Fibroblast of mammary gland (primary cell): ENCODE measurements around the gene STAT1.

ENCODE experiments used
- DNase-seq: peaks from one replicate; pipeline ENCODE4 v3.0.0-alpha.2; 2010; ENCODE audit warnings: low read depth
- H3K4me3 ChIP-seq: 2 replicates; pipeline ENCODE4 v1.5.1; 2011; ENCODE audit warnings: low read depth, mild to moderate bottlenecking, low read length, moderate library complexity; ENCODE audit not compliant: control insufficient read depth
- CTCF ChIP-seq: conservative IDR thresholded peaks from 2 replicates; pipeline ENCODE4 v1.5.1; 2011; ENCODE audit warnings: low read depth, low read length, inconsistent platforms; ENCODE audit not compliant: control insufficient read depth, insufficient read depth

Gene STAT1

GRCh38 chr2:191043438-191043837, 29.5 kb upstream of the STAT1 start:
- no peak overlapping the region for H3K4me3 ChIP-seq
- TF ChIP-seq CTCF: no peak
- peak; percentile 60 for DNase-seq

GRCh38 chr2:191041418-191042161, 27.6 kb upstream of the STAT1 start:
- no peak for TF ChIP-seq CTCF
- peak; percentile 77 for DNase-seq
- H3K4me3 ChIP-seq: no peak overlapping the region

- TF ChIP-seq CTCF: no peak
- no peak overlapping the region for H3K4me3 ChIP-seq
- no peak for DNase-seq
These were observed 25.6 kb upstream of the STAT1 start for GRCh38 chr2:191039616-191040015.

GRCh38 chr2:191038741-191039140, 24.8 kb upstream of the STAT1 start:
- TF ChIP-seq CTCF: no peak
- no peak overlapping the region for H3K4me3 ChIP-seq
- DNase-seq: no peak

- peak; percentile 96 for DNase-seq
- TF ChIP-seq CTCF: no peak
- H3K4me3 ChIP-seq: no peak overlapping the region
These were observed 24.3 kb upstream of the STAT1 start for GRCh38 chr2:191038241-191038725.

- no peak for TF ChIP-seq CTCF
- peak; percentile 48 for DNase-seq
- H3K4me3 ChIP-seq: no peak overlapping the region
These were observed 23.4 kb upstream of the STAT1 start for GRCh38 chr2:191037351-191037750.
